Vagina (tissue), 2 donors: ENCODE data around the gene PPP1R14C. TPM values are rescaled to one million over a fixed set of nuclear protein-coding genes. Genes with fewer than 3 reads are reported as not detected.

ENCODE experiments used
- DNase-seq, 2 donors: peaks; one replicate each; pipeline ENCODE4 v3.0.0-alpha.2; 2017; ENCODE audit errors: extremely low spot score in 2 of 2
- H3K27ac ChIP-seq: fragments of 200-600 bp; sonication (generic); one replicate; pipeline ENCODE4 v1.5.1; 2019
- H3K27me3 ChIP-seq: fragments of 200-600 bp; sonication (generic); one replicate; pipeline ENCODE4 v1.5.1; 2019
- H3K36me3 ChIP-seq, 2 donors: fragments of 200-600 bp; sonication (generic); one replicate each; pipeline ENCODE4 v1.5.1; 2017 to 2019
- H3K4me1 ChIP-seq: fragments of 200-600 bp; sonication (generic); one replicate; pipeline ENCODE4 v1.5.1; 2019
- H3K4me3 ChIP-seq, 2 donors: fragments of 200-600 bp; sonication (generic); 1 replicate in 1 of 2; 2 replicates in 1 of 2; pipeline ENCODE4 v1.5.1; 2016 to 2019
- H3K9me3 ChIP-seq: fragments of 200-600 bp; sonication (generic); one replicate; pipeline ENCODE4 v1.5.1; 2019
- POLR2A ChIP-seq, 2 donors: fragments of 450-650 bp; IDR thresholded peaks; one replicate each; pipeline ENCODE4 v1.6.1; 2017; ENCODE audit warnings: antibody characterized with exemption in 2 of 2, mild to moderate bottlenecking in 2 of 2, moderate library complexity in 2 of 2
- POLR2AphosphoS5 ChIP-seq, 2 donors: sonication (generic); formaldehyde crosslinking; IDR thresholded peaks; one replicate each; pipeline ENCODE4 v1.9.0; 2017; ENCODE audit warnings: antibody characterized with exemption in 2 of 2, mild to moderate bottlenecking in 2 of 2, low read depth in 1 of 2; ENCODE audit not compliant: insufficient read depth in 1 of 2
- intact Hi-C: fragments of 100-400 bp; cut with DNase I; formaldehyde crosslinking; loops from one replicate; pipeline ENCODE4 v1.15.1; 2023
- total RNA-seq: library from RNA; depleted of rRNA; stranded (reverse); fragments of >200 nt; gene quantifications from one replicate; pipeline ENCODE4 v1.2.3, GENCODE V29; 2016
- TF ChIP-seq, protein P1 (sequence below), 3 experiments: fragments of 450-650 bp in 2 of 3; fragments of 200-600 bp in 1 of 3; sonication (generic) in 1 of 3; IDR thresholded peaks; one replicate each; pipeline ENCODE4 v1.5.1; 2017 to 2019; ENCODE audit warnings: antibody characterized with exemption in 3 of 3, mild to moderate bottlenecking in 2 of 3, moderate library complexity in 2 of 3

PPP1R14C gene
- total RNA-seq, 1 donor from 2014 or later: 23.8 TPM

DNA sequence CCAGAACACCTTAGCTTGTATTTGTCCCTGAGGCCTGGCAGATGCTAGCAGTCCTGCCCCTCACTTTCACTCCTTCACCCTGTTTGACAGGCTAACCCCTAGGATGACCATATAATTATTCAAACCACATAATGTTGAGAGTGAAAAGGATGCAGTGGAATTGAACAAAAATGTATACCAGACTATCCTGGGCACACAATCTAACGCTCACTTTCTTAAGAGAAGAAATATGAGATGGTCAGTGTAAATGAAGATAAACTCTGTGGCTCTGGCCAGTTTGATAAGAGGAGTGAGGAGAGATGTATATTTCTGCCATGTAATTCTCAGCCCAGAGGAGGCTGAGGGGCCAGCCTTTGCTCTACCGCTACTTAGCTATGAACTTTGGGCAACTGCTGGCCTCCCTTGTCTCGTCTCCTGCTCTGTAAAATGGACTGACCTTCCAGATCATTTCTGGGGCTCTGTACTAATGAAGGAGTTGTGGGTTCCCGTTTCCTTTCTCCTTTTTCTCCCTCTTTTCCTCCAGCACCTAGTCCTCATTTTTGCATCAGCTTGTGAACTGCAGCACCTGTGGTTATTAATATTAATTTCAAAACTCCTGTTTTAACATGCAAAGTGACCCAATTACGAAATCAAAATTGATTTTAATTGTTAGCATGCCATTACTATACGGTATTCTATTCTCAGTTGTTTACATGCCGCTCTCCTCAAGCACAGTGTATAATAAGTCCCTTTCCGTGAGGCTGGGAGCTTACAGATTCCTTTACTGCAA, 133.5 kb downstream of the PPP1R14C start:
- no peak overlapping the region for H3K4me3 ChIP-seq
- no peaks in the 10 kb centered on the region for H3K27me3 ChIP-seq
- no peak for DNase-seq
- no peak overlapping the region for H3K27ac ChIP-seq
- TF ChIP-seq POLR2A (IDR thresholded peaks at IDR 0.05) (no peak), POLR2AphosphoS5 (IDR thresholded peaks at IDR 0.05; ENCODE audit: insufficient read depth in 1 of 2, low read depth in 1 of 2) (no peak)
- TF ChIP-seq, protein P1, sequence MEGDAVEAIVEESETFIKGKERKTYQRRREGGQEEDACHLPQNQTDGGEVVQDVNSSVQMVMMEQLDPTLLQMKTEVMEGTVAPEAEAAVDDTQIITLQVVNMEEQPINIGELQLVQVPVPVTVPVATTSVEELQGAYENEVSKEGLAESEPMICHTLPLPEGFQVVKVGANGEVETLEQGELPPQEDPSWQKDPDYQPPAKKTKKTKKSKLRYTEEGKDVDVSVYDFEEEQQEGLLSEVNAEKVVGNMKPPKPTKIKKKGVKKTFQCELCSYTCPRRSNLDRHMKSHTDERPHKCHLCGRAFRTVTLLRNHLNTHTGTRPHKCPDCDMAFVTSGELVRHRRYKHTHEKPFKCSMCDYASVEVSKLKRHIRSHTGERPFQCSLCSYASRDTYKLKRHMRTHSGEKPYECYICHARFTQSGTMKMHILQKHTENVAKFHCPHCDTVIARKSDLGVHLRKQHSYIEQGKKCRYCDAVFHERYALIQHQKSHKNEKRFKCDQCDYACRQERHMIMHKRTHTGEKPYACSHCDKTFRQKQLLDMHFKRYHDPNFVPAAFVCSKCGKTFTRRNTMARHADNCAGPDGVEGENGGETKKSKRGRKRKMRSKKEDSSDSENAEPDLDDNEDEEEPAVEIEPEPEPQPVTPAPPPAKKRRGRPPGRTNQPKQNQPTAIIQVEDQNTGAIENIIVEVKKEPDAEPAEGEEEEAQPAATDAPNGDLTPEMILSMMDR (IDR thresholded peaks at IDR 0.05): no peak
- no peaks in the 10 kb centered on the region for H3K4me1 ChIP-seq
- no peaks in the 10 kb centered on the region for H3K36me3 ChIP-seq
- no peaks in the 10 kb centered on the region for H3K9me3 ChIP-seq
- intact Hi-C loops: no loop called here

DNA sequence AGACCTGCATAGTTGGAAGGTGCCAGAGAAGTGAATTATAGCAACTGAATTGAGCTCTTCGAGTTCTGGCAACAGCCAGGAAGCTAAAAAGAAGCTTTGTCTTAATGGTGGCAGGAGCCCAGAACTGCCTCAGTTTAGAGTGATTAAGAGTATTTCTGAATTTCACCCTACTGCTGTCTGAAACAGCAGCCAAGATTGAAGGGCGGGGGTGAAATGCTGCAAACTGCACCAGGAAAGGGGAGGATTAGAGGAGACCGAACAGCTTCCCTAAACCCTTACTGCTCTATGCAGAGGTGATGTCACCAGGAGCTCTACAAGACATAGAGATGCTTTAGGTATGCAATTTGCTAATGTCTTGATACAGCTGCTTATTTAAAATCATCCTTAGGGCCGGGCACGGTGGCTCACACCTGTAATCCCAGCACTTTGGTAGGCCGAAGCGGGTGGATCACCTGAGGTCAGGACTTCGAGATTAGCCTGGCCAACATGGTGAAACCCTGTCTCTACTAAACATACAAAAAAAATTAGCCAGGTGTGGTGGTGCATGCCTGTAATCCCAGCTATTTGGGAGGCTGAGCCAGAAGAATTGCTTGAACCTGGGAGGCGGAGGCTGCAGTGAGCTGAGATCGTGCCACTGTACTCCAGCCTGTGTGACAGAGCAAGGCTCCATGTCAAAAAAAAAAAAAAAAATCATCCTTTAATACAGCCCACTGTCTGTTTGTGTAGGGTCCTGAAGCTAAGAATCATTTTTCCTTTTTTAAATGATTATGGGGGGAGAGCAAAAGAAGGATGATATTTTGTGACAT, 134.3 kb downstream of the PPP1R14C start:
- Histone ChIP-seq H3K36me3 (no peaks in the 10 kb centered on the region), H3K27ac (no peak overlapping the region), H3K27me3 (no peaks in the 10 kb centered on the region)

DNA sequence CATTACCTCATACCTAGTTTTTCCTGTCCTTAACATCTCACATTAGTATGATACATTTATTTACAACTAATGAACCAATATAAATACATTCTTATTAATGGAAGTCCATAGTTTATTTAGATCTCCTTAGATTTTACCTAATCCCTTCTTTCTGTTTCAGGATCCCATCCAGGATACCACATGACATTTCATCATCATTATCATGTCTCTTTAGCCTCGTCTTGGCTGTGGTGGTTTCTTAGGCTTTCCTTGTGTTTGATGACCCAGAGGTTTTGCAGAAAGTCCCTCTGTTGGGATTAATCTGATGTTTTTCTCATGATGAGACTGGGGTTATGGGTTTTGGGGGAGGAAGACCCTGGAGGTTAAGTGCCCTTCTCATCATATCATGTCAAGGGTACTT, 136.7 kb downstream of the PPP1R14C start:
- no peak overlapping the region for H3K27ac ChIP-seq
- no peak for DNase-seq
- no peak overlapping the region for H3K4me3 ChIP-seq
- no peaks in the 10 kb centered on the region for H3K36me3 ChIP-seq
- H3K4me1 ChIP-seq: no peaks in the 10 kb centered on the region
- H3K9me3 ChIP-seq: no peaks in the 10 kb centered on the region
- intact Hi-C loops: no loop called here
- H3K27me3 ChIP-seq: no peaks in the 10 kb centered on the region
- no peak for TF ChIP-seq POLR2AphosphoS5 (IDR thresholded peaks at IDR 0.05; ENCODE audit: insufficient read depth in 1 of 2, low read depth in 1 of 2)
- TF ChIP-seq, protein P1 (IDR thresholded peaks at IDR 0.05): no peak
- no peak for TF ChIP-seq POLR2A (IDR thresholded peaks at IDR 0.05)

More for the DNA sequence above, 134.3 kb downstream of the PPP1R14C start:
- TF ChIP-seq, protein P1 (IDR thresholded peaks at IDR 0.05): no peak
- TF ChIP-seq POLR2AphosphoS5 (IDR thresholded peaks at IDR 0.05; ENCODE audit: insufficient read depth in 1 of 2, low read depth in 1 of 2): no peak
- no peak for TF ChIP-seq POLR2A (IDR thresholded peaks at IDR 0.05)
- H3K4me3 ChIP-seq: no peak overlapping the region
- intact Hi-C loops: no loop called here
- H3K9me3 ChIP-seq: no peaks in the 10 kb centered on the region
- DNase-seq: no peak
- H3K4me1 ChIP-seq: no peaks in the 10 kb centered on the region

DNA sequence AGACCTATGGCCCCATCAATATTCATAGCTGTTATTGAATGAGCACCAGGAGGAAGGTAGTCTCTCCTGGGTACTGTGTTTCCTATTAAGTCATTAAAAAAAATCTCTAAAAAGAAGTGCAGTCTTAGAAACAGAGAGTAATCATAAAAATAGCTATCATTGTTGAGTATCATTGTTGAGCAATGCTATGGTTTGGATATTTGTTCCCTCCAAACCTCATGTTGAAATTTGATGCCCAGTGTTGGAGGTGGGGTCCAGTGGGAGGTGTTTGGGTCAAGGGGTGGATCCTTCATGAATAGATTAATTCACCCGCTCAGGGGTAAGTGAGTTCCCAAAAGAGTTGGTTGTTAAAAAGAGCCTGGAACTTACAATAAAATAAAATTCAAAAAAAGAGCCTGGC, 137.9 kb downstream of the PPP1R14C start:
- no peaks in the 10 kb centered on the region for H3K27me3 ChIP-seq
- H3K36me3 ChIP-seq: no peaks in the 10 kb centered on the region
- H3K4me3 ChIP-seq: no peak overlapping the region
- H3K4me1 ChIP-seq: no peaks in the 10 kb centered on the region
- no peak overlapping the region for H3K27ac ChIP-seq
- intact Hi-C loops: no loop called here
- TF ChIP-seq POLR2A (IDR thresholded peaks at IDR 0.05) (no peak), POLR2AphosphoS5 (IDR thresholded peaks at IDR 0.05; ENCODE audit: insufficient read depth in 1 of 2, low read depth in 1 of 2) (no peak)
- TF ChIP-seq, protein P1 (IDR thresholded peaks at IDR 0.05): no peak
- no peak for DNase-seq
- H3K9me3 ChIP-seq: no peaks in the 10 kb centered on the region
